ENCODE results near the gene VGF.
"Not testable (repeated sequence)": the region's sequence is repeated elsewhere in the genome, so short reads cannot be mapped to it uniquely, and the experiment has no call there.

VGF gene

DNA sequence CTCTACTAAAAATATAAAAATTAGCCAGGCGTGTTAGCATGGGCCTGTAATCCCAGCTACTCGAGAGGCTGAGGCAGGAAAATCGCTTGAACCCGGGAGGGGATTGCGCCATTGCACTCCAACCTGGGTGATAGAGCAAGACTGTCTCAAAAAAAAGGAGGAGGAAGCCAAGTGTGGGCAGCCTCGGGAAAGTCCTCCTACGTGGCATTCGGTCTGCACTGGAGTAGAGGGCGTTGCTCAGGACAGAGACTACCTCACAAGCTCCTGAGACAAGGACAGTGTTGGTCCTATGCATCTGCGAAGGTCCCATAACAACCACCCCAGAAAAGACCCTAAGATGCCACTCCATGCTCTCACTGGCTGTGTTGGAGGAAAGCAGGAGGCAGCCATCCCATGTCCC, 48.5 kb downstream of the VGF start:
- no peak for DNase-seq (ENCODE audit: low read depth in 3 of 3)

DNA sequence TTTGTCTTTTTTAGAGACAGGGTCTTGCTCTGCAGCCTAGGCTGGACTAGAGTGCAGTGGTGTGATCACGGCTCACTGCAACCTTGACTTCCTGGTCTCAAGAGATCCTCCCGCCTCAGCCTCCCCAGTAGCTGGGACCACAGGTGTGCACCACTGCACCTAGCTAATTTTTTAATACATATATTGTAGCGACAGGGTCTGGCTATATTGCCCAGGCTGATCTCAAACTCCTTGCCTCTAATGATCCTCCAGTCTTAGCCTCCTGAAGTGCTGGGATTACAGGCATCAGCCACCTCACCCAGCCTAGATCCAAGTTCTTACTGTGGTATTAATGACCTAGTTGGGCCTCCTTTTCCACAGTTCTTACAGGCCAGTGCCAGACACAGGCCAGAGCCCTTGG, 50.2 kb downstream of the VGF start:
- DNase-seq (ENCODE audit: low read depth in 3 of 3), result no peak

GRCh38 chr7:101114492-101114891, 50.9 kb downstream of the VGF start:
- DNase-seq (ENCODE audit: low read depth in 3 of 3), result no peak

DNA sequence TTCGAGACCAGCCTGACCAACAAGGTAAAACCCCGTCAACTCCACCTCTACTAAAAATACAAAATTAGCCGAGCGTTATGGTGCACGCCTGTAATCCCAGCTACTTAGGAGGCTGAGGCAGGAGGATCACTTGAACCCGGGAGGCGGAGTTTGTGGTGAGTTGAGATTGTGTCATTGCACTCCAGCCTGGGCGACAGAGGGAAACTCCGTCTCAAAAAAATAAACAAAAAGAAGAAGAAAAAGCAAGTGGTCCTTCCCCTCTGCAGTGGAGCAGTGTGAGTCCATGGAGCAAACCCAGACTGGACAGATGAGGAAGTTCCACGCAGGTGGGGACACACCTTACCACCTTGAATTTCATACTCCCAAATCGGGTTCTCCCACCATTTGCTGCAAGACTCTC, 51.5 kb downstream of the VGF start:
- DNase-seq (ENCODE audit: low read depth in 3 of 3), result no peak

DNA sequence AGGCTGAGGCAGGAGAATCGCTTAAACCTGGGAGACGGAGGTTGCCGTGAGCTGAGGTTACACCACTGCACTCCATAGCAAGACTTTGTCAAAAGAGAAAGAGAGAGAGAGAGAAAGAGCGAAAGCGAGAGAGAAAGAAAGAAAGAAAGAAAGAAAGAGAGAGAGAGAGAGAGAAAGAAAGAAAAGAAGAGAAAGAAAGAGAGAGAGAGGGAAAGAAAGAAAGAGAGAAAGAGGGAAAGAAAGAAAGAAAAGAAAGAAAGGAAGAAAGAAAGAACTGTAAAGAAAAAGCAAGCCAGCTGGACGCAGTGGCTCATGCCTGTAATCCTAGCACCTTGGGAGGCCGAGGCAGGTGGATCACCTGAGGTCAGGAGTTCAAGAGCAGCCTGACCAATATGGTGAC, 52.2 kb downstream of the VGF start:
- DNase-seq (ENCODE audit: low read depth in 3 of 3), result not testable (repeated sequence)
